HEK293 (cell line): ENCODE results near the gene BDH1.

ENCODE experiments used
- CTCF ChIA-PET: fragments of 350-600 bp; formaldehyde crosslinking; extraction: SDS; loops from one replicate; lab custom pipeline; 2021; ENCODE audit warnings: antibody characterized with exemption; lab: Yijun Ruan, JAX
- POLR2A ChIA-PET: fragments of 300-600 bp; formaldehyde crosslinking; extraction: SDS; loops from one replicate; lab custom pipeline; 2020; ENCODE audit warnings: antibody characterized with exemption, inconsistent platforms; lab: Yijun Ruan, JAX
- H3K27ac ChIP-seq: fragments of 200-500 bp; sonication (Bioruptor generic); 2 replicates; pipeline ENCODE4 v1.5.1; 2014; ENCODE audit warnings: low read depth, low read length, control low read depth, inconsistent platforms; ENCODE audit errors: extremely low read depth
- H3K36me3 ChIP-seq, 2 experiments: fragments of 200-500 bp in 1 of 2; sonication (Bioruptor generic) in 1 of 2; 1 replicate in 1 of 2; 2 replicates in 1 of 2; pipeline ENCODE4 v1.5.1; 2014 to 2017; ENCODE audit warnings: inconsistent platforms in 2 of 2, low read length in 2 of 2; ENCODE audit not compliant: control insufficient read depth in 2 of 2, insufficient read depth in 1 of 2
- H3K4me1 ChIP-seq: fragments of 200-500 bp; sonication (Bioruptor generic); 2 replicates; pipeline ENCODE4 v1.5.1; 2014; ENCODE audit warnings: mild to moderate bottlenecking, low read length, inconsistent platforms; ENCODE audit not compliant: control insufficient read depth, insufficient read depth
- H3K4me3 ChIP-seq: 2 replicates; pipeline ENCODE4 v1.5.1; 2011; ENCODE audit warnings: low read depth, mild to moderate bottlenecking, control low read depth, low read length, moderate library complexity
- H3K9me3 ChIP-seq: fragments of 200-500 bp; sonication (Bioruptor generic); 2 replicates; pipeline ENCODE4 v1.5.1; 2014; ENCODE audit warnings: low read depth, low read length, inconsistent platforms; ENCODE audit not compliant: control insufficient read depth, insufficient read depth
- BCL6B ChIP-seq: fragments of 450-650 bp; formaldehyde crosslinking; IDR thresholded peaks from 2 replicates; pipeline ENCODE4 v1.5.1; 2017; ENCODE audit warnings: missing biosample characterization, missing genetic modification characterization
- HOXD13 ChIP-seq: sonication (generic); formaldehyde crosslinking; IDR thresholded peaks from 2 replicates; pipeline ENCODE4 v1.8.0; 2022; ENCODE audit warnings: missing genetic modification reagents, borderline replicate concordance
- OSR2 ChIP-seq: fragments of 450-650 bp; formaldehyde crosslinking; IDR thresholded peaks from 2 replicates; pipeline ENCODE4 v1.5.1; 2016; ENCODE audit warnings: missing biosample characterization, missing genetic modification characterization
- RBAK ChIP-seq: fragments of 450-650 bp; formaldehyde crosslinking; IDR thresholded peaks from 2 replicates; pipeline ENCODE4 v1.5.1; 2016; ENCODE audit warnings: missing biosample characterization, missing genetic modification characterization
- ZBTB17 ChIP-seq: fragments of 450-650 bp; formaldehyde crosslinking; IDR thresholded peaks from 2 replicates; pipeline ENCODE4 v1.5.1; 2016; ENCODE audit warnings: missing biosample characterization, missing genetic modification characterization
- ZBTB21 ChIP-seq: fragments of 450-650 bp; formaldehyde crosslinking; IDR thresholded peaks from 2 replicates; pipeline ENCODE4 v1.5.1; 2017; ENCODE audit warnings: missing biosample characterization, missing genetic modification characterization
- ZBTB8A ChIP-seq: fragments of 450-650 bp; formaldehyde crosslinking; IDR thresholded peaks from 2 replicates; pipeline ENCODE4 v1.5.1; 2016; ENCODE audit warnings: missing biosample characterization, missing genetic modification characterization
- ZNF155 ChIP-seq: fragments of 450-650 bp; formaldehyde crosslinking; IDR thresholded peaks from 2 replicates; pipeline ENCODE4 v1.5.1; 2016; ENCODE audit warnings: missing biosample characterization, missing genetic modification characterization
- ZNF174 ChIP-seq: fragments of 450-650 bp; formaldehyde crosslinking; IDR thresholded peaks from 2 replicates; pipeline ENCODE4 v1.5.0; 2017; ENCODE audit warnings: missing biosample characterization, mild to moderate bottlenecking, missing genetic modification characterization
- ZNF23 ChIP-seq: fragments of 450-650 bp; formaldehyde crosslinking; IDR thresholded peaks from 2 replicates; pipeline ENCODE4 v1.5.1; 2016; ENCODE audit warnings: missing biosample characterization, missing genetic modification characterization, borderline replicate concordance
- ZNF394 ChIP-seq: fragments of 450-650 bp; formaldehyde crosslinking; IDR thresholded peaks from 2 replicates; pipeline ENCODE4 v1.5.1; 2016; ENCODE audit warnings: missing biosample characterization, missing genetic modification characterization, mild to moderate bottlenecking, moderate library complexity, borderline replicate concordance
- ZNF600 ChIP-seq: fragments of 450-650 bp; formaldehyde crosslinking; IDR thresholded peaks from 2 replicates; pipeline ENCODE4 v1.5.1; 2016; ENCODE audit warnings: missing biosample characterization, missing genetic modification characterization
- ZNF639 ChIP-seq: fragments of 450-650 bp; formaldehyde crosslinking; IDR thresholded peaks from 2 replicates; pipeline ENCODE4 v1.5.1; 2016; ENCODE audit warnings: missing biosample characterization, missing genetic modification characterization
- ZNF660 ChIP-seq: fragments of 450-650 bp; IDR thresholded peaks from 2 replicates; pipeline ENCODE4 v1.5.1; 2018; ENCODE audit warnings: missing biosample characterization, mild to moderate bottlenecking, missing genetic modification characterization
- ZNF677 ChIP-seq: fragments of 450-650 bp; IDR thresholded peaks from 2 replicates; pipeline ENCODE4 v1.5.0; 2018; ENCODE audit warnings: missing biosample characterization, mild to moderate bottlenecking, missing genetic modification characterization, moderate library complexity
- ZNF768 ChIP-seq: fragments of 450-650 bp; formaldehyde crosslinking; IDR thresholded peaks from 2 replicates; pipeline ENCODE4 v1.5.1; 2018; ENCODE audit warnings: missing biosample characterization, mild to moderate bottlenecking, missing genetic modification characterization

BDH1 gene

DNA sequence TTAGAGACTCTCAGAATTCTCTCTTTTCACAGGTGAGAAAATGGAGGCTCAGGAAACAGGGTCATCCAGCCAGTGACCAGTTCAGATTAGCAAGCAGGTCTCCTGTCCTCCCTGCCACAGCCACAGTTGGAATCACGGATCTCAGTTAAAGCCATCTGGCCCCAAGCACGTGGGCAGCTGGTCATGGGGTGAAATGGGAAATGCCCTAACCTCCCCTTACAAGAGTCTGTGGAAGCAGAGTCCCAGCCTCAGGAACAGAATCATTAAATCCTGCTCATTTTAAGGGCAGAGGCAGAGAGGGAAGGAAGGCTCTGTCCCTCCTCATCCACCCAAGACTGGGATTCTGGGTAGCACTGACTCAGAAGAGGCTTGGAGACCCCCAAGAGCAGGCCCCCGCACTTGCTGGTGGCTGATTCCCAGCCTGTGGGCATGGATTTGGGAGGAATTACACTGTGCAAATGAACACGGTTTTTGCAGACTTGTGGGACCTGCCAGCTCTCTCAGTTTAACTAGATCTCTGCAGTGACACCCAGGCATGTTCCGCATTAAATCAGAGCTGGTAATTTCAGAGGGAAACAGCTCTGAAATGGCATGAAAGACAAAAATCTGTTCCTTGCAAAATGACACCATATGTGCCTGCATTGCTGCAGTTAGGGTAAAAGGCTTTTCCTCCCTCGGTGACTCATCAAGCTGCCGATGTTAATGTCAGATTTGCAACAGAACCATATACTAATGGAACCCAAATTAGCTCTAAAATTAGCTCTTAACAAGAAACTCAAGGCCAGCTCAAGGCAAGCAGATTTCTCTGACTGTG, 89.0 kb downstream of the BDH1 start:
- Histone ChIP-seq H3K27ac (no peak overlapping the region), H3K4me1 (no peaks in the 10 kb centered on the region), H3K4me3 (no peak overlapping the region), H3K36me3 (no peaks in the 10 kb centered on the region), H3K9me3 (no peaks in the 10 kb centered on the region)
- ChIA-PET CTCF (interaction anchor here (0.8 kb wide), 1 partner anchor 9 kb away, joined by 3 read pairs; no protein-coding TSS in a partner anchor), POLR2A (no interaction called here)
- TF ChIP-seq ZBTB17: 0 out of 2 replicates have a peak, but pooled peaks have one; percentile 31
- peak; percentile 43; the same call in 1 of the 2 replicates for TF ChIP-seq ZNF660 (tag by site-specific recombination)
- no peak for TF ChIP-seq ZNF600 (tag by site-specific recombination)

- Histone ChIP-seq H3K4me1 (no peaks in the 10 kb centered on the region), H3K9me3 (no peaks in the 10 kb centered on the region), H3K36me3 (no peaks in the 10 kb centered on the region), H3K27ac (no peak overlapping the region), H3K4me3 (no peak overlapping the region)
- POLR2A ChIA-PET: no interaction called here
- CTCF ChIA-PET: interaction anchor here (0.8 kb wide), 1 partner anchor 10 kb away, joined by 3 read pairs; no protein-coding TSS in a partner anchor
- TF ChIP-seq ZNF677 (tag by site-specific recombination) (no peak), ZBTB21 (no peak), ZNF768 (tag by site-specific recombination) (peak; percentile 69; the same call in 1 of the 2 replicates)
Measured at GRCh38 chr3:197465996-197466549, 89.7 kb downstream of the BDH1 start.

DNA sequence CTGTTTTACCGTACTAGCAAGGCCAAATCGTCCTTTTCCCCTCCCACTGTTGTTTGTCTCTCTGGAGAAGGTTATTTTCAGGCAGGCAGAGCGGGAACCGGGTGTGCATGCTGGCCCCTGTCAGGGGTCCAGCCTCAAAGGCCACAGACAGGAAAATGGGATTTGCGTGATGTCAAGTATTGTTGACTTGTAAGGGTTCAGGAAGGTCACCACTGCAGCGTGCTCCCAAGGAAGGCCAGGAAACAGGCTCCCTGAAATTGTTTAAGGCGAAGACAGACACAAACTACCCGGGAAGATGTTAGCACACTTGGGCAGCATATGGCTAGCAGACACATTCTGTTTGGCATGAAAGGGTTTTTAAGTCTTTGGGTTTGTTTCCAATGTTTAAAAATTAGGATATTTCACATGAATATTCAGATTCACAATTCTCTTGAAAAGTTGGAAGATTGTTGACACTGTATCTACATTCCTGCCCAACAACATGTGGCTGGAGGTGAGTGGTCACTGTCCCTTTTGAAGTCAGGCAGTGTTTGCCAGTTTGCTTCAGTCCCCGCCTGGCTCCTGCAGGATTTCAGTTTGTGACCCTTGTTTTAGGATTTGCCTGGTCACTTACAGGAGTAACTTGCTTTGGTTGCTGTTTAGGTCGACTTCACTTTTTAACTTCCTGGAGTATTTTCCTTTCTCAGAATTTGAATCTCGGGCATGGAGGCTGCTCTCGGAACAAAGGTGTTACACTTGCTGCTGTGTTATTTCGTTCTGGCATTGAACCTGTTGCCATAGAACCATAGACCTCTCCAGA, 90.4 kb downstream of the BDH1 start:
- no peaks in the 10 kb centered on the region for H3K9me3 ChIP-seq
- TF ChIP-seq ZNF174 (no peak), ZNF155 (tag by site-specific recombination) (no peak), ZNF639 (tag by site-specific recombination) (no peak), ZBTB8A (tag by site-specific recombination) (no peak), ZNF394 (tag by site-specific recombination) (no peak), OSR2 (no peak), ZNF23 (tag by site-specific recombination) (no peak), RBAK (tag by site-specific recombination) (no peak), BCL6B (tag by site-specific recombination) (no peak), HOXD13 (CRISPR knock-in tag) (no peak)
- H3K36me3 ChIP-seq: no peaks in the 10 kb centered on the region
- no peak overlapping the region for H3K27ac ChIP-seq
- ChIA-PET CTCF (no interaction called here), POLR2A (no interaction called here)
- H3K4me1 ChIP-seq: no peaks in the 10 kb centered on the region
- no peak overlapping the region for H3K4me3 ChIP-seq
